GM12892 (cell line): ENCODE measurements around the gene GPATCH2.
"Not testable (repeated sequence)": the region's sequence is repeated elsewhere in the genome, so short reads cannot be mapped to it uniquely, and the experiment has no call there.

Source experiments
- DNase-seq: peaks from one replicate; pipeline ENCODE4 v3.0.0; 2011; ENCODE audit not compliant: insufficient read length
- FAIRE-seq: peaks from 2 replicates; lab custom pipeline; 2011; peaks lifted over from hg19 to GRCh38; lab: Jason Lieb, UNC
- POLR2A ChIP-seq: IDR thresholded peaks from 2 replicates; pipeline ENCODE4 v1.6.1; 2011; ENCODE audit warnings: low read depth, low read length, control low read depth
- POLR2AphosphoS5 ChIP-seq: IDR thresholded peaks from 2 replicates; pipeline ENCODE4 v1.6.1; 2011; ENCODE audit warnings: low read depth, low read length, control low read depth
- TAF1 ChIP-seq: IDR thresholded peaks from 2 replicates; pipeline ENCODE4 v1.6.1; 2011; ENCODE audit warnings: low read depth, mild to moderate bottlenecking, control low read depth, low read length, borderline replicate concordance

Gene GPATCH2

GRCh38 chr1:217417363-217417762 is 213.5 kb downstream of the GPATCH2 start:
- no peak for TF ChIP-seq POLR2AphosphoS5
- no peak for TF ChIP-seq TAF1
- TF ChIP-seq POLR2A: no peak
- no peak for FAIRE-seq
- DNase-seq: no peak

GRCh38 chr1:217407534-217408001 is 223.3 kb downstream of the GPATCH2 start:
- DNase-seq (no peak), FAIRE-seq (no peak)
- TF ChIP-seq POLR2AphosphoS5 (no peak), TAF1 (no peak), POLR2A (no peak)

- DNase-seq: no peak
- FAIRE-seq: no peak
- no peak for TF ChIP-seq TAF1
- no peak for TF ChIP-seq POLR2A
- no peak for TF ChIP-seq POLR2AphosphoS5
These were observed 227.7 kb downstream of the GPATCH2 start for GRCh38 chr1:217403026-217403720.

GRCh38 chr1:217402301-217402700 is 228.6 kb downstream of the GPATCH2 start:
- TF ChIP-seq POLR2A (no peak), POLR2AphosphoS5 (no peak), TAF1 (no peak)
- FAIRE-seq (no peak), DNase-seq (no peak)

GRCh38 chr1:217393896-217394295 is 237.0 kb downstream of the GPATCH2 start:
- TF ChIP-seq POLR2A (no peak), POLR2AphosphoS5 (no peak), TAF1 (no peak)

GRCh38 chr1:217392441-217392840 is 238.4 kb downstream of the GPATCH2 start:
- DNase-seq: no peak
- FAIRE-seq: no peak
- TF ChIP-seq POLR2A: no peak

More at GRCh38 chr1:217393896-217394295, 237.0 kb downstream of the GPATCH2 start:
- FAIRE-seq (no peak), DNase-seq (no peak)

GRCh38 chr1:217389895-217390294 is 241.0 kb downstream of the GPATCH2 start:
- no peak for FAIRE-seq

GRCh38 chr1:217388522-217389065 is 242.3 kb downstream of the GPATCH2 start:
- FAIRE-seq (no peak), DNase-seq (no peak)
- TF ChIP-seq TAF1 (no peak), POLR2AphosphoS5 (no peak), POLR2A (no peak)

More at GRCh38 chr1:217389895-217390294, 241.0 kb downstream of the GPATCH2 start:
- TF ChIP-seq POLR2AphosphoS5: no peak
- TF ChIP-seq POLR2A: no peak
- TF ChIP-seq TAF1: no peak
- DNase-seq: no peak

GRCh38 chr1:217381773-217382172 is 249.1 kb downstream of the GPATCH2 start:
- not testable (repeated sequence) for FAIRE-seq, DNase-seq

GRCh38 chr1:217379804-217380203 is 251.1 kb downstream of the GPATCH2 start:
- DNase-seq, FAIRE-seq: not testable (repeated sequence)

- FAIRE-seq (no peak), DNase-seq (no peak)
- no peak for TF ChIP-seq POLR2A
- no peak for TF ChIP-seq TAF1
- no peak for TF ChIP-seq POLR2AphosphoS5
These were observed 251.6 kb downstream of the GPATCH2 start for GRCh38 chr1:217379336-217379735.
